Vagina (tissue), 2 donors: ENCODE data around the gene MAPK12.

Source experiments
- POLR2AphosphoS5 ChIP-seq, 2 donors: sonication (generic); formaldehyde crosslinking; IDR thresholded peaks; one replicate each; pipeline ENCODE4 v1.9.0; 2017; ENCODE audit warnings: antibody characterized with exemption in 2 of 2, mild to moderate bottlenecking in 2 of 2, low read depth in 1 of 2; ENCODE audit not compliant: insufficient read depth in 1 of 2
- TF ChIP-seq, protein P1 (sequence below), 3 experiments: fragments of 450-650 bp in 2 of 3; fragments of 200-600 bp in 1 of 3; sonication (generic) in 1 of 3; IDR thresholded peaks; one replicate each; pipeline ENCODE4 v1.5.1; 2017 to 2019; ENCODE audit warnings: antibody characterized with exemption in 3 of 3, mild to moderate bottlenecking in 2 of 3, moderate library complexity in 2 of 3

DNA sequence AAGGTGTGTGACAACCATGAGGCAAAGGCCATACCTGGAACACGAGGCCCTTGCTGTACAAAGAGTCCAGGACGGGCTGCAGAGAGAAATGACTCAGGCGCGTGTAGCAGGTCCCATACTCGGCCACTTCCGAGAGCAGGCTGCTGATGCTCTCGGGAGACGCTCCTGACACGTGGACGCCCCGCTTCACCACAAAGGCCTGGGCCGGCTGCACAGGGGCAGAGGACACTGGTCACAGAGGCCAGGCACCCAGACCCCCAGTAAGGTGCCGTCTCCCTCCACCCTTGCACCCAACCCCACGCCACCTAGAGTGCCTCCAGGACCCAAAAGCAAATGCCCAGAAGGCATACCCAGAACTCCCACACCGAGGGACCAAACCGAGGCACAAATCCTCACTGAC, 32.1 kb downstream of the MAPK12 start:
- TF ChIP-seq, protein P1, sequence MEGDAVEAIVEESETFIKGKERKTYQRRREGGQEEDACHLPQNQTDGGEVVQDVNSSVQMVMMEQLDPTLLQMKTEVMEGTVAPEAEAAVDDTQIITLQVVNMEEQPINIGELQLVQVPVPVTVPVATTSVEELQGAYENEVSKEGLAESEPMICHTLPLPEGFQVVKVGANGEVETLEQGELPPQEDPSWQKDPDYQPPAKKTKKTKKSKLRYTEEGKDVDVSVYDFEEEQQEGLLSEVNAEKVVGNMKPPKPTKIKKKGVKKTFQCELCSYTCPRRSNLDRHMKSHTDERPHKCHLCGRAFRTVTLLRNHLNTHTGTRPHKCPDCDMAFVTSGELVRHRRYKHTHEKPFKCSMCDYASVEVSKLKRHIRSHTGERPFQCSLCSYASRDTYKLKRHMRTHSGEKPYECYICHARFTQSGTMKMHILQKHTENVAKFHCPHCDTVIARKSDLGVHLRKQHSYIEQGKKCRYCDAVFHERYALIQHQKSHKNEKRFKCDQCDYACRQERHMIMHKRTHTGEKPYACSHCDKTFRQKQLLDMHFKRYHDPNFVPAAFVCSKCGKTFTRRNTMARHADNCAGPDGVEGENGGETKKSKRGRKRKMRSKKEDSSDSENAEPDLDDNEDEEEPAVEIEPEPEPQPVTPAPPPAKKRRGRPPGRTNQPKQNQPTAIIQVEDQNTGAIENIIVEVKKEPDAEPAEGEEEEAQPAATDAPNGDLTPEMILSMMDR (IDR thresholded peaks at IDR 0.05), result no peak
- TF ChIP-seq POLR2AphosphoS5 (IDR thresholded peaks at IDR 0.05; ENCODE audit: insufficient read depth in 1 of 2, low read depth in 1 of 2), result no peak
